Kidney (tissue), 14 donors: ENCODE measurements around the gene PGLYRP3. TPM values are rescaled to one million over a fixed set of nuclear protein-coding genes. Genes with fewer than 3 reads are reported as not detected.

Source experiments
- DNase-seq, 5 donors: peaks; one replicate each; pipeline ENCODE4 v3.0.0-alpha.2; 2013 to 2020
- FAIRE-seq: peaks from 2 replicates; lab custom pipeline; 2012; peaks lifted over from hg19 to GRCh38; lab: Jason Lieb, UNC
- H3K27ac ChIP-seq, 2 donors: one replicate each; pipeline ENCODE4 v1.7.0; 2013; ENCODE audit warnings: low read depth in 2 of 2, low read length in 2 of 2, inconsistent platforms in 1 of 2
- H3K27me3 ChIP-seq: one replicate; pipeline ENCODE4 v1.7.1; 2013; ENCODE audit warnings: low read length, inconsistent platforms; ENCODE audit not compliant: control insufficient read depth, insufficient read depth
- H3K36me3 ChIP-seq, 3 donors: one replicate each; pipeline versions ENCODE4 v1.7.0 to v1.7.1; 2013; ENCODE audit warnings: low read length in 3 of 3, control low read depth in 1 of 3, inconsistent platforms in 1 of 3; ENCODE audit not compliant: insufficient read depth in 3 of 3, control insufficient read depth in 2 of 3
- H3K4me1 ChIP-seq, 3 donors: one replicate each; pipeline versions ENCODE4 v1.7.0 to v1.7.1; 2013; ENCODE audit warnings: low read length in 3 of 3, inconsistent platforms in 1 of 3, low read depth in 1 of 3; ENCODE audit not compliant: control insufficient read depth in 2 of 3, insufficient read depth in 2 of 3
- H3K4me3 ChIP-seq, 3 donors: one replicate each; pipeline versions ENCODE4 v1.7.0 to v1.8.1; 2013; ENCODE audit warnings: low read length in 3 of 3, control low read depth in 1 of 3, inconsistent platforms in 1 of 3
- H3K9ac ChIP-seq, 3 donors: one replicate each; pipeline versions ENCODE4 v1.7.0 to v1.7.1; 2013; ENCODE audit warnings: low read length in 3 of 3, control low read depth in 1 of 3, inconsistent platforms in 1 of 3
- H3K9me3 ChIP-seq, 3 donors: one replicate each; pipeline versions ENCODE4 v1.7.0 to v1.7.1; 2013; ENCODE audit warnings: low read length in 3 of 3, control low read depth in 1 of 3, inconsistent platforms in 1 of 3; ENCODE audit not compliant: control insufficient read depth in 2 of 3, insufficient read depth in 1 of 3
- CTCF ChIP-seq: IDR thresholded peaks from 3 replicates; pipeline ENCODE4 v1.5.1; 2012; ENCODE audit warnings: mild to moderate bottlenecking, moderate library complexity, borderline replicate concordance; ENCODE audit not compliant: insufficient read depth; ENCODE audit errors: extremely low read depth
- intact Hi-C: fragments of 100-400 bp; cut with DNase I; formaldehyde crosslinking; loops from one replicate; pipeline ENCODE4 v1.11.1; 2022
- polyA plus RNA-seq: library from polyadenylated mRNA; stranded (reverse); fragments of 350-450 nt; fragmentation: Illumina TruSeq; extraction: RNeasy Lipid Tissue Mini Kit (QIAGEN cat#74804); gene quantifications from one replicate; pipeline ENCODE4 v1.2.3, GENCODE V29; 2014; ENCODE audit warnings: low read depth, low replicate concordance; ENCODE audit not compliant: insufficient read depth
- total RNA-seq: library from RNA; stranded (reverse); fragmentation: NEBNext Ultra II Directional; extraction: Animal tissue kit (Norgen Biotek cat#: 25700); gene quantifications from one replicate; pipeline ENCODE4 v1.2.1, GENCODE V29; 2021
- donor health status: control.
- donor health status: control.
- donor health status: control.
- donor health status: control.
- donor health status: control.
- donor health status: DM: yes; HTN: yes; CAD: no.
- donor health status: Normal renal cell carcinoma (clear cell type).

Gene PGLYRP3
- total and polyA plus RNA-seq, 2 donors from 2014 or later: not detected

DNA sequence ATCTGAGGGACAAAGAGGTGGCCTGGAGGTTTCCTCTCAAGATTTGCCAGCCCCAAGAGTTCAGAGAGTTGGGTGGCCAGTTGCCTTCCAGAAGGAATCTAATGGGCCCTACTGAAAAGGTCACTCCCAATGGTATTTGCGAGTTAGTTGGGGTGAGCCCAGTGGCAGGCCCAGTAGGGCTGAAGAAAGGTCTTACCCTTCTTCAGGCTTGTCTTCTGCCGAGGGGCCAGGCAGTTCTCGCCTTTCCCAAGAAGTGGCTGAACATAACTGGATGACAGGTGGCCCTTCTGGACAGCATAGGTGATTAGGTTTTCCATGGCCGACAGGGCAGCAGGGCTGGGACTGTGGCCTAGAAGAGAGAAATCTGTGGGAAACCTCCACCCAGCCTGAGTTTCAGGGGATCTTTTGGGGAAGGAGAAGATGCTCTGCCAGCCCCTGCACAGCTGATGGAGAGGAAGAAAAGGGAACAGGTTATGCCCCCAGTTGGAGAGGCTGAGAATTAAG, 28.7 kb upstream of the PGLYRP3 start:
- Histone ChIP-seq H3K9ac (no peak overlapping the region), H3K9me3 (no peaks in the 10 kb centered on the region), H3K4me1 (no peaks in the 10 kb centered on the region), H3K27me3 (no peaks in the 10 kb centered on the region), H3K27ac (no peak overlapping the region), H3K36me3 (no peaks in the 10 kb centered on the region), H3K4me3 (no peak overlapping the region)
- DNase-seq (no peak), FAIRE-seq (no peak)
- no peak for TF ChIP-seq CTCF
- intact Hi-C loops: no loop called here

DNA sequence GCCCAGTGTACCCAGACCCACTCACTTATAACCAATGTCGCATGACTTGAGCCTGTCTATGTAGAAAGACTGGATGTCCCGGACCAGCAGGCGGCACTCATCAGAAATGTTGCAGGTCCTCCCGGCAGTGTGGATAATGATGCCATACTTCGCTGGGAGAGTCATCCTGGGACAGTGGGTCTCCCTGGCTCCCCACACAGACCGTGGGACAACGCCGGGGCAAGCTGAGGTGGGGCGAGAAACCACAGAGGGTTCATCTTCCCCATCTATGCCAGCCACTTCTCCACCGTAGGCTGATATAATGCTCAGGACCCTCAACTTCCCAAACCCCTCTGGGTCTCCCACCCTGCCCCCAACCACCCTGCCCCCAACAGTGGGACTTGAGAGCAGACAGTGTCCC, 27.6 kb upstream of the PGLYRP3 start:
- no peak overlapping the region for H3K4me3 ChIP-seq
- H3K27ac ChIP-seq: no peak overlapping the region
- no peak for TF ChIP-seq CTCF
- intact Hi-C loops: no loop called here
- H3K27me3 ChIP-seq: no peaks in the 10 kb centered on the region
- FAIRE-seq (no peak), DNase-seq (peak in 1 of 5 donors; percentile 5)
- H3K9ac ChIP-seq: no peak overlapping the region
- no peaks in the 10 kb centered on the region for H3K4me1 ChIP-seq
- H3K36me3 ChIP-seq: no peaks in the 10 kb centered on the region
- H3K9me3 ChIP-seq: no peaks in the 10 kb centered on the region

DNA sequence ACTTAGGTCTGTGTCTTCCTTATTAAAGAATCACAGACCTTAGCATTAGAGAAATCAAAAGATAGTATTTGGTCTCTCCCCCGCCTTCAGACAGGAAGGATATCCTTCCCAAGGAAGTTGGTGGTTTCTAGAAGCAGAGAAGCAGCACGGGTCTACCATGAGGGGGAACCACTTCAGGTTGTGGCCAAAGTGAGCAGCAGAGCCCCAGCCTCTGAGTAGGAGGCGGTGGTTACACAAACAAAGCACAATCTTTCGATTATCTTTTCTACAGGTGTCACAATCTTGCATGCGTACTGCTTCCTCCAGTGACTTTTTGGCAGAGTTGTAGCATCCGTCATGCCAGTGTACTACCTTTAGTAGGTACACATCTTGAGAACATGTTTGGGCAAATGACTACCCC, 27.1 kb upstream of the PGLYRP3 start:
- H3K4me1 ChIP-seq: no peaks in the 10 kb centered on the region

More for the DNA sequence above, 27.1 kb upstream of the PGLYRP3 start:
- FAIRE-seq (no peak), DNase-seq (no peak)
- intact Hi-C loops: no loop called here
- H3K27me3 ChIP-seq: no peaks in the 10 kb centered on the region
- no peak overlapping the region for H3K9ac ChIP-seq
- H3K36me3 ChIP-seq: no peaks in the 10 kb centered on the region
- no peak overlapping the region for H3K27ac ChIP-seq
- TF ChIP-seq CTCF: no peak
- H3K4me3 ChIP-seq: no peak overlapping the region
- H3K9me3 ChIP-seq: no peaks in the 10 kb centered on the region
